Esophagus muscularis mucosa (tissue), 3 donors: ENCODE data around the gene NFAM1.

ENCODE experiments used
- POLR2A ChIP-seq: fragments of 450-650 bp; IDR thresholded peaks from one replicate; pipeline ENCODE4 v1.6.1; 2017; ENCODE audit warnings: antibody characterized with exemption, moderate library complexity, mild to moderate bottlenecking, low read depth
- POLR2AphosphoS5 ChIP-seq, 2 donors: sonication (generic); formaldehyde crosslinking; IDR thresholded peaks; one replicate each; pipeline ENCODE4 v1.6.1; 2017; ENCODE audit warnings: antibody characterized with exemption in 2 of 2
- TF ChIP-seq, protein P1 (sequence below), 3 experiments: fragments of 200-600 bp in 2 of 3; fragments of 450-650 bp in 1 of 3; sonication (generic) in 2 of 3; IDR thresholded peaks; one replicate each; pipeline ENCODE4 v1.5.1; 2017 to 2019; ENCODE audit warnings: antibody characterized with exemption in 3 of 3, mild to moderate bottlenecking in 2 of 3, moderate library complexity in 1 of 3

DNA sequence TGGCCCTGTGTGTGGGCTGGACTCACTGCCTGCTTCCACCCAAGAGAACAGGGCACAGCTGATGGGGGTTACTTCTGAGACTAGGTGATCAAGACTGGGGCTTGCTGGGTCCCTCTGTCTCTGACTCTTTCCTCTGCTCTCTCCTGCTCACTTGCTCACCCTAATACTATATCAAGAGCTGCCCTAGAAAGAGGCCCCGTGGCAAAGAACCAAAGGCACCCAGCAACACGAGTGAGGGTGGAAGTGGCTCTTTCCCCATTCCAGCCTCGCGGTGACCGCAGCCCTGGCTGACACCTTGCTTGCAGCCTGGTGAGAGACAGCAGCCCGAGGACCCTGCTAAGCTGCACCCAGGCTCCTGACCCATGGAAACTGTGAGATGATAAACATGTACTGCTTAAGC is 20.7 kb upstream of the NFAM1 start:
- TF ChIP-seq POLR2A (no peak), POLR2AphosphoS5 (IDR thresholded peaks at IDR 0.05) (no peak)
- TF ChIP-seq, protein P1, sequence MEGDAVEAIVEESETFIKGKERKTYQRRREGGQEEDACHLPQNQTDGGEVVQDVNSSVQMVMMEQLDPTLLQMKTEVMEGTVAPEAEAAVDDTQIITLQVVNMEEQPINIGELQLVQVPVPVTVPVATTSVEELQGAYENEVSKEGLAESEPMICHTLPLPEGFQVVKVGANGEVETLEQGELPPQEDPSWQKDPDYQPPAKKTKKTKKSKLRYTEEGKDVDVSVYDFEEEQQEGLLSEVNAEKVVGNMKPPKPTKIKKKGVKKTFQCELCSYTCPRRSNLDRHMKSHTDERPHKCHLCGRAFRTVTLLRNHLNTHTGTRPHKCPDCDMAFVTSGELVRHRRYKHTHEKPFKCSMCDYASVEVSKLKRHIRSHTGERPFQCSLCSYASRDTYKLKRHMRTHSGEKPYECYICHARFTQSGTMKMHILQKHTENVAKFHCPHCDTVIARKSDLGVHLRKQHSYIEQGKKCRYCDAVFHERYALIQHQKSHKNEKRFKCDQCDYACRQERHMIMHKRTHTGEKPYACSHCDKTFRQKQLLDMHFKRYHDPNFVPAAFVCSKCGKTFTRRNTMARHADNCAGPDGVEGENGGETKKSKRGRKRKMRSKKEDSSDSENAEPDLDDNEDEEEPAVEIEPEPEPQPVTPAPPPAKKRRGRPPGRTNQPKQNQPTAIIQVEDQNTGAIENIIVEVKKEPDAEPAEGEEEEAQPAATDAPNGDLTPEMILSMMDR (IDR thresholded peaks at IDR 0.05): no peak
